Sigmoid colon (tissue), 7 donors: ENCODE results near the gene ZFPL1. TPM values are rescaled to one million over a fixed set of nuclear protein-coding genes. Genes with fewer than 3 reads are reported as not detected.

Experiments used
- DNase-seq: peaks from one replicate; pipeline ENCODE4 v3.0.0-alpha.2; 2019
- H3K27ac ChIP-seq, 4 donors: fragments of 200-600 bp; sonication (generic); one replicate each; pipeline ENCODE4 v1.5.1; 2016 to 2019; ENCODE audit warnings: mild to moderate bottlenecking in 1 of 4
- H3K27me3 ChIP-seq, 3 donors: fragments of 200-600 bp; sonication (generic); one replicate each; pipeline ENCODE4 v1.5.1; 2019; ENCODE audit warnings: mild to moderate bottlenecking in 1 of 3
- H3K36me3 ChIP-seq, 4 donors: fragments of 200-600 bp; sonication (generic); one replicate each; pipeline ENCODE4 v1.5.1; 2016 to 2019
- H3K4me1 ChIP-seq, 4 donors: fragments of 200-600 bp; sonication (generic); one replicate each; pipeline ENCODE4 v1.5.1; 2017 to 2019
- H3K4me3 ChIP-seq, 4 donors: fragments of 200-600 bp; sonication (generic); one replicate each; pipeline ENCODE4 v1.5.1; 2017 to 2019; ENCODE audit warnings: mild to moderate bottlenecking in 2 of 4, moderate library complexity in 1 of 4
- H3K9me3 ChIP-seq, 4 donors: fragments of 200-600 bp in 3 of 4; sonication (generic) in 3 of 4; one replicate each; pipeline versions ENCODE4 v1.5.1 to v1.6.1; 2013 to 2019
- CTCF ChIP-seq, 4 experiments: fragments of 450-650 bp in 3 of 4; fragments of 200-600 bp in 1 of 4; IDR thresholded peaks; one replicate each; pipeline ENCODE4 v1.5.1; 2016 to 2019; ENCODE audit warnings: antibody characterized with exemption in 4 of 4, mild to moderate bottlenecking in 3 of 4, moderate library complexity in 2 of 4
- EP300 ChIP-seq, 4 donors: sonication (generic); formaldehyde crosslinking; IDR thresholded peaks; one replicate each; pipeline ENCODE4 v1.6.1; 2017; ENCODE audit warnings: antibody characterized with exemption in 4 of 4
- POLR2A ChIP-seq, 2 donors: fragments of 450-650 bp; IDR thresholded peaks; one replicate each; pipeline ENCODE4 v1.6.1; 2016; ENCODE audit warnings: antibody characterized with exemption in 2 of 2, mild to moderate bottlenecking in 2 of 2, moderate library complexity in 2 of 2
- POLR2AphosphoS5 ChIP-seq, 4 donors: sonication (generic); formaldehyde crosslinking; IDR thresholded peaks; one replicate each; pipeline ENCODE4 v1.6.1; 2017; ENCODE audit warnings: antibody characterized with exemption in 4 of 4
- WGBS, 2 donors: extraction: QIAGEN DNeasy Blood & Tissue Kit; methylation state at CpG; one replicate each; pipeline ENCODE4 v1.1.7; 2013; 5-methylcytosine and 5-hydroxymethylcytosine counted together
- intact Hi-C: fragments of 100-400 bp; cut with DNase I; formaldehyde crosslinking; loops from one replicate; pipeline ENCODE4 v1.15.1; 2023
- polyA plus RNA-seq, 3 donors: library from polyadenylated mRNA; stranded (reverse); fragments of 200-250 nt; gene quantifications; one replicate each; pipeline ENCODE4 v1.2.3, GENCODE V29; 2013
- total RNA-seq, 4 donors: library from RNA; depleted of rRNA; stranded (reverse); fragments of >200 nt; gene quantifications; one replicate each; pipeline ENCODE4 v1.1.0, GENCODE V29; 2016
- donor health status: healthy with polysubstance abuse.
- donor health status: Bipolar disorder and iron deficiency.
- donor health status: healthy.

ZFPL1 gene
- total and polyA plus RNA-seq, 7 donors = 26.1 to 61.5 (median 38.8) TPM

- 61 to 89% methylated on average over 3 of the region's 3 CpGs for WGBS, 2 donors
- H3K9me3 ChIP-seq = no peaks in the 10 kb centered on the region
- no peak for TF ChIP-seq POLR2A (IDR thresholded peaks at IDR 0.05)
Measured at GRCh38 chr11:65059523-65059922, 24.5 kb upstream of the ZFPL1 start.

GRCh38 chr11:65059959-65060824, 23.8 kb upstream of the ZFPL1 start:
- intact Hi-C loops = no loop called here
- TF ChIP-seq POLR2A (IDR thresholded peaks at IDR 0.05) (no peak), CTCF (IDR thresholded peaks at IDR 0.05) (no peak), POLR2AphosphoS5 (IDR thresholded peaks at IDR 0.05) (no peak)
- Histone ChIP-seq H3K4me1 (no peaks in the 10 kb centered on the region), H3K36me3 (no peaks in the 10 kb centered on the region), H3K9me3 (no peaks in the 10 kb centered on the region), H3K27ac (no peak overlapping the region), H3K27me3 (no peaks in the 10 kb centered on the region), H3K4me3 (no peak overlapping the region)
- no peak for DNase-seq
- 52 to 59% methylated on average over 10 of the region's 10 CpGs for WGBS, 2 donors

More at GRCh38 chr11:65059523-65059922, 24.5 kb upstream of the ZFPL1 start:
- no peaks in the 10 kb centered on the region for H3K27me3 ChIP-seq
- H3K27ac ChIP-seq = no peak overlapping the region
- H3K36me3 ChIP-seq = no peaks in the 10 kb centered on the region
- no peak overlapping the region for H3K4me3 ChIP-seq
- intact Hi-C loops = no loop called here
- H3K4me1 ChIP-seq = no peaks in the 10 kb centered on the region
- DNase-seq = no peak

- no peak overlapping the region for H3K4me3 ChIP-seq
- H3K27me3 ChIP-seq = no peaks in the 10 kb centered on the region
- 80 to 86% methylated on average over 9 of the region's 9 CpGs for WGBS, 2 donors
- no peaks in the 10 kb centered on the region for H3K36me3 ChIP-seq
- intact Hi-C loops = no loop called here
- no peaks in the 10 kb centered on the region for H3K9me3 ChIP-seq
- no peaks in the 10 kb centered on the region for H3K4me1 ChIP-seq
- DNase-seq = no peak
- no peak overlapping the region for H3K27ac ChIP-seq
- TF ChIP-seq EP300 (IDR thresholded peaks at IDR 0.05) (no peak), POLR2A (IDR thresholded peaks at IDR 0.05) (no peak), CTCF (IDR thresholded peaks at IDR 0.05) (no peak), POLR2AphosphoS5 (IDR thresholded peaks at IDR 0.05) (no peak)
Measured at GRCh38 chr11:65060913-65061408, 23.1 kb upstream of the ZFPL1 start.

GRCh38 chr11:65063532-65063931, 20.5 kb upstream of the ZFPL1 start:
- DNase-seq = no peak
- no peaks in the 10 kb centered on the region for H3K27me3 ChIP-seq
- no peak overlapping the region for H3K27ac ChIP-seq
- no peaks in the 10 kb centered on the region for H3K9me3 ChIP-seq
- TF ChIP-seq POLR2AphosphoS5 (IDR thresholded peaks at IDR 0.05) = no peak
- no peak for TF ChIP-seq EP300 (IDR thresholded peaks at IDR 0.05)
- no peak for TF ChIP-seq CTCF (IDR thresholded peaks at IDR 0.05)
- no peak for TF ChIP-seq POLR2A (IDR thresholded peaks at IDR 0.05)
- no peak overlapping the region for H3K4me3 ChIP-seq
- WGBS, 2 donors = 81 to 88% methylated on average over 3 of the region's 3 CpGs
- no peaks in the 10 kb centered on the region for H3K4me1 ChIP-seq
- intact Hi-C loops = no loop called here
- H3K36me3 ChIP-seq = no peaks in the 10 kb centered on the region

GRCh38 chr11:65064847-65065240, 19.2 kb upstream of the ZFPL1 start:
- TF ChIP-seq EP300 (IDR thresholded peaks at IDR 0.05) (no peak), POLR2A (IDR thresholded peaks at IDR 0.05) (no peak), POLR2AphosphoS5 (IDR thresholded peaks at IDR 0.05) (no peak), CTCF (IDR thresholded peaks at IDR 0.05) (no peak)
- intact Hi-C loops = no loop called here
- Histone ChIP-seq H3K9me3 (no peaks in the 10 kb centered on the region), H3K4me1 (no peaks in the 10 kb centered on the region), H3K4me3 (no peak overlapping the region), H3K36me3 (no peaks in the 10 kb centered on the region), H3K27ac (no peak overlapping the region), H3K27me3 (no peaks in the 10 kb centered on the region)
- DNase-seq = no peak
- 89 to 93% methylated on average over 4 of the region's 4 CpGs for WGBS, 2 donors
